ENCODE data around the gene SCNN1G. TPM values are rescaled to one million over a fixed set of nuclear protein-coding genes. Genes with fewer than 3 reads are reported as not detected.

Gene SCNN1G
- total RNA-seq, 1 experiment from 2014 or later = 6.3 TPM

GRCh38 chr16:23183543-23183862 is 958 bp downstream of the SCNN1G start:
- no peak for TF ChIP-seq EZH2phosphoT487 (IDR thresholded peaks at IDR 0.05; ENCODE audit: borderline replicate concordance, low read length)
- no peak for TF ChIP-seq EZH2 (IDR thresholded peaks at IDR 0.05; ENCODE audit: low read length, unreplicated experiment)
- no peak for TF ChIP-seq CTCF (conservative IDR thresholded peaks at IDR 0.05; ENCODE audit: low read depth, low read length)
- H3K9ac ChIP-seq (ENCODE audit: low read length) = no peak overlapping the region
- BruUV-seq (replicated peaks) = TSS peak; percentile 22
- no peaks in the 10 kb centered on the region for H3K9me3 ChIP-seq (ENCODE audit: low read length)
- no peaks in the 10 kb centered on the region for H3K4me1 ChIP-seq (ENCODE audit: insufficient read depth, low read length)
- intact Hi-C loops (cut with micrococcal nuclease) = loop anchor here (2.0 to 10.0 kb wide), 2 partner anchors 45 to 101 kb away; no protein-coding TSS in a partner anchor
- peak overlapping the region; percentile 76 for H3K4me3 ChIP-seq (ENCODE audit: low read length)
- no peaks in the 10 kb centered on the region for H3F3A ChIP-seq (ENCODE audit: low read length, unreplicated experiment)
- no peaks in the 10 kb centered on the region for H4K20me1 ChIP-seq (ENCODE audit: low read length)
- peak overlapping the region; percentile 56; the same call in 1 of the 2 replicates for H2AFZ ChIP-seq (ENCODE audit: low read length)
- ChIA-PET POLR2A (ENCODE audit: unreplicated experiment) (no interaction called here), CTCF (interaction anchor here (3.9 kb wide), 1 partner anchor 252 kb away, joined by 21 read pairs; no protein-coding TSS in a partner anchor)
- no peaks in the 10 kb centered on the region for H3K9me2 ChIP-seq (replicated peaks; ENCODE audit: low read length)
- no peak for DNase-seq
- ATAC-seq = no peak
- H3K27me3 ChIP-seq (ENCODE audit: low read length) = no peaks in the 10 kb centered on the region
- H3K27ac ChIP-seq (ENCODE audit: low read length) = no peak overlapping the region
- peaks cover 12% of the 10 kb centered on the region for H3K79me2 ChIP-seq (ENCODE audit: low read length)
- peak overlapping the region; percentile 90 for H3K4me2 ChIP-seq (ENCODE audit: low read length)
- no peaks in the 10 kb centered on the region for H3K36me3 ChIP-seq (ENCODE audit: low read depth, low read length)

GRCh38 chr16:23185656-23186055 is 3.1 kb downstream of the SCNN1G start:
- CTCF ChIA-PET = interaction anchor here (0.5 kb wide), 1 partner anchor 250 kb away, joined by 3 read pairs; no protein-coding TSS in a partner anchor
- H3K27me3 ChIP-seq (ENCODE audit: low read length) = no peaks in the 10 kb centered on the region
- no peaks in the 10 kb centered on the region for H3K9me2 ChIP-seq (replicated peaks; ENCODE audit: low read length)
- intact Hi-C loops (cut with micrococcal nuclease) = loop anchor here (10.0 kb wide), 1 partner anchor 99 kb away; no protein-coding TSS in a partner anchor
- ATAC-seq = no peak
- H3K9ac ChIP-seq (ENCODE audit: low read length) = no peak overlapping the region
- BruUV-seq (replicated peaks) = no TSS peak
- no peak overlapping the region for H3K4me3 ChIP-seq (ENCODE audit: low read length)
- no peaks in the 10 kb centered on the region for H3K4me1 ChIP-seq (ENCODE audit: insufficient read depth, low read length)
- H3F3A ChIP-seq (ENCODE audit: low read length, unreplicated experiment) = no peaks in the 10 kb centered on the region
- POLR2A ChIA-PET (ENCODE audit: unreplicated experiment) = no interaction called here
- no peak for TF ChIP-seq EZH2phosphoT487 (IDR thresholded peaks at IDR 0.05; ENCODE audit: borderline replicate concordance, low read length)
- TF ChIP-seq CTCF (conservative IDR thresholded peaks at IDR 0.05; ENCODE audit: low read depth, low read length) = no peak
- no peak for TF ChIP-seq EZH2 (IDR thresholded peaks at IDR 0.05; ENCODE audit: low read length, unreplicated experiment)
- no peaks in the 10 kb centered on the region for H4K20me1 ChIP-seq (ENCODE audit: low read length)
- H3K9me3 ChIP-seq (ENCODE audit: low read length) = no peaks in the 10 kb centered on the region
- H3K27ac ChIP-seq (ENCODE audit: low read length) = no peak overlapping the region
- H3K79me2 ChIP-seq (ENCODE audit: low read length) = peaks cover 12% of the 10 kb centered on the region
- H3K4me2 ChIP-seq (ENCODE audit: low read length) = no peak overlapping the region
- H2AFZ ChIP-seq (ENCODE audit: low read length) = no peak overlapping the region
- no peaks in the 10 kb centered on the region for H3K36me3 ChIP-seq (ENCODE audit: low read depth, low read length)
- no peak for DNase-seq

GRCh38 chr16:23186171-23186570 is 3.6 kb downstream of the SCNN1G start:
- ATAC-seq = no peak
- H3K27ac ChIP-seq (ENCODE audit: low read length) = no peak overlapping the region
- H3K36me3 ChIP-seq (ENCODE audit: low read depth, low read length) = no peaks in the 10 kb centered on the region
- H3K27me3 ChIP-seq (ENCODE audit: low read length) = no peaks in the 10 kb centered on the region
- H3K4me3 ChIP-seq (ENCODE audit: low read length) = no peak overlapping the region
- intact Hi-C loops (cut with micrococcal nuclease) = loop anchor here (10.0 kb wide), 1 partner anchor 99 kb away; no protein-coding TSS in a partner anchor
- no peaks in the 10 kb centered on the region for H4K20me1 ChIP-seq (ENCODE audit: low read length)
- TF ChIP-seq EZH2phosphoT487 (IDR thresholded peaks at IDR 0.05; ENCODE audit: borderline replicate concordance, low read length) (no peak), CTCF (conservative IDR thresholded peaks at IDR 0.05; ENCODE audit: low read depth, low read length) (no peak), EZH2 (IDR thresholded peaks at IDR 0.05; ENCODE audit: low read length, unreplicated experiment) (no peak)
- H3K79me2 ChIP-seq (ENCODE audit: low read length) = peaks cover 12% of the 10 kb centered on the region
- H2AFZ ChIP-seq (ENCODE audit: low read length) = no peak overlapping the region
- H3F3A ChIP-seq (ENCODE audit: low read length, unreplicated experiment) = no peaks in the 10 kb centered on the region
- CTCF ChIA-PET = no interaction called here
- H3K9me3 ChIP-seq (ENCODE audit: low read length) = no peaks in the 10 kb centered on the region
- no peak overlapping the region for H3K4me2 ChIP-seq (ENCODE audit: low read length)
- DNase-seq = no peak
- no peak overlapping the region for H3K9ac ChIP-seq (ENCODE audit: low read length)
- POLR2A ChIA-PET (ENCODE audit: unreplicated experiment) = no interaction called here
- no TSS peak for BruUV-seq (replicated peaks)
- no peaks in the 10 kb centered on the region for H3K9me2 ChIP-seq (replicated peaks; ENCODE audit: low read length)
- H3K4me1 ChIP-seq (ENCODE audit: insufficient read depth, low read length) = no peaks in the 10 kb centered on the region
